Endothelial cell of umbilical vein (primary cell): ENCODE data around the gene OGFOD2. TPM values are rescaled to one million over a fixed set of nuclear protein-coding genes. Genes with fewer than 3 reads are reported as not detected.

Experiments used
- BruUV-seq: library from RNA; stranded (reverse); fragments of 400-500 nt; replicated peaks from 2 replicates; lab custom pipeline; 2021; lab: Mats Ljungman, UMichigan
- CTCF ChIA-PET: fragments of 300-600, 350-600 bp; sonication (Branson Sonifier 250); formaldehyde crosslinking; loops from one replicate; lab custom pipeline; 2021; ENCODE audit warnings: antibody characterized with exemption, inconsistent platforms; lab: Charles Lee
- POLR2A ChIA-PET: fragments of 300-600, 350-600 bp; sonication (Branson Sonifier 250); formaldehyde crosslinking; loops from one replicate; lab custom pipeline; 2021; ENCODE audit warnings: antibody characterized with exemption, inconsistent platforms; lab: Charles Lee
- DNase-seq: peaks from one replicate; pipeline ENCODE4 v3.0.0-alpha.2; 2011; ENCODE audit warnings: low read depth, low spot score
- FAIRE-seq: peaks from 2 replicates; lab custom pipeline; 2011; peaks lifted over from hg19 to GRCh38; lab: Jason Lieb, UNC
- H2AFZ ChIP-seq: 2 replicates; pipeline ENCODE4 v1.6.0; 2012; ENCODE audit warnings: low read depth, low read length, control low read depth, inconsistent platforms
- H3K27ac ChIP-seq: 2 replicates; pipeline ENCODE4 v1.5.1; 2011; ENCODE audit warnings: low read depth, mild to moderate bottlenecking, control low read depth, low read length, moderate library complexity; ENCODE audit not compliant: insufficient read depth
- H3K27me3 ChIP-seq, 2 experiments: 2 replicates each; pipeline versions ENCODE4 v1.6.0 to v1.6.1; 2011; ENCODE audit warnings: low read length in 2 of 2, mixed read lengths in 1 of 2; ENCODE audit not compliant: control insufficient read depth in 2 of 2, insufficient read depth in 2 of 2
- H3K36me3 ChIP-seq, 2 experiments: 2 replicates in 1 of 2; 3 replicates in 1 of 2; pipeline ENCODE4 v1.5.1; 2011; ENCODE audit warnings: low read length in 2 of 2, mild to moderate bottlenecking in 1 of 2, moderate library complexity in 1 of 2; ENCODE audit not compliant: control insufficient read depth in 2 of 2, insufficient read depth in 2 of 2; ENCODE audit errors: extremely low read depth in 1 of 2
- H3K4me1 ChIP-seq: 3 replicates; pipeline ENCODE4 v1.5.1; 2011; ENCODE audit warnings: mild to moderate bottlenecking, low read length; ENCODE audit not compliant: control insufficient read depth, insufficient read depth; ENCODE audit errors: extremely low read depth
- H3K4me2 ChIP-seq: 2 replicates; pipeline ENCODE4 v1.6.1; 2011; ENCODE audit warnings: low read length, control low read depth, mixed read lengths; ENCODE audit not compliant: insufficient read depth
- H3K4me3 ChIP-seq, 3 experiments: fragments of 200-600 bp in 1 of 3; sonication (generic), shearing (Covaris generic) in 1 of 3; replicated peaks in 1 of 3; 2 replicates each; pipeline ENCODE4 v1.5.1; 2011 to 2016; ENCODE audit warnings: control low read depth in 3 of 3, low read length in 3 of 3, mild to moderate bottlenecking in 2 of 3, inconsistent platforms in 1 of 3, low read depth in 1 of 3, moderate library complexity in 1 of 3; ENCODE audit not compliant: insufficient read depth in 1 of 3
- H3K79me2 ChIP-seq: 2 replicates; pipeline ENCODE4 v1.6.0; 2012; ENCODE audit warnings: low read length, inconsistent platforms; ENCODE audit not compliant: control insufficient read depth, insufficient read depth
- H3K9ac ChIP-seq: replicated peaks from 2 replicates; pipeline ENCODE3; 2011; ENCODE audit warnings: low read length, control low read depth; ENCODE audit not compliant: insufficient read depth; ENCODE audit errors: extremely low read depth
- H3K9me1 ChIP-seq: replicated peaks from 3 replicates; pipeline ENCODE4 v1.6.0; 2011; ENCODE audit warnings: mild to moderate bottlenecking, low read length; ENCODE audit not compliant: control insufficient read depth, insufficient read depth; ENCODE audit errors: extremely low read depth
- H3K9me3 ChIP-seq: replicated peaks from 2 replicates; pipeline ENCODE4 v1.5.1; 2012; ENCODE audit warnings: low read length, inconsistent platforms; ENCODE audit not compliant: control insufficient read depth, insufficient read depth
- H4K20me1 ChIP-seq: replicated peaks from 2 replicates; pipeline ENCODE3; 2011; ENCODE audit warnings: mild to moderate bottlenecking, low read length; ENCODE audit not compliant: control insufficient read depth, insufficient read depth; ENCODE audit errors: extremely low read depth
- CTCF ChIP-seq, 2 donors: IDR thresholded peaks; 1 replicate in 1 of 2; 2 replicates in 1 of 2; pipeline ENCODE4 v1.5.1; 2011; ENCODE audit warnings: low read length in 2 of 2, mild to moderate bottlenecking in 2 of 2, moderate library complexity in 2 of 2, control low read depth in 1 of 2, inconsistent platforms in 1 of 2, low read depth in 1 of 2; ENCODE audit not compliant: insufficient read depth in 1 of 2; ENCODE audit errors: extremely low read depth in 1 of 2
- EZH2 ChIP-seq: IDR thresholded peaks from 2 replicates; pipeline ENCODE4 v1.6.1; 2012; ENCODE audit warnings: borderline replicate concordance, low read depth, mild to moderate bottlenecking, moderate library complexity, low read length, inconsistent platforms; ENCODE audit not compliant: severe bottlenecking
- FOS ChIP-seq: IDR thresholded peaks from 2 replicates; pipeline ENCODE4 v1.6.1; 2011; ENCODE audit warnings: mild to moderate bottlenecking, low read length, moderate library complexity, borderline replicate concordance; ENCODE audit not compliant: insufficient read depth
- GATA2 ChIP-seq: IDR thresholded peaks from 2 replicates; pipeline ENCODE4 v1.7.0; 2011; ENCODE audit warnings: low read depth, mild to moderate bottlenecking, moderate library complexity, mixed read lengths, low read length; ENCODE audit not compliant: insufficient read length, insufficient read depth
- JUN ChIP-seq: IDR thresholded peaks from 2 replicates; pipeline ENCODE4 v1.6.1; 2011; ENCODE audit warnings: borderline replicate concordance, low read depth; ENCODE audit not compliant: insufficient read length, insufficient read depth
- MAX ChIP-seq: IDR thresholded peaks from 2 replicates; pipeline ENCODE4 v1.6.1; 2011; ENCODE audit not compliant: insufficient read depth, insufficient read length
- MYC ChIP-seq: IDR thresholded peaks from one replicate; pipeline ENCODE4 v1.6.1; 2011; ENCODE audit warnings: mild to moderate bottlenecking, low read depth, low read length
- POLR2A ChIP-seq: IDR thresholded peaks from 2 replicates; pipeline ENCODE4 v1.6.1; 2012; ENCODE audit warnings: low read depth, mild to moderate bottlenecking, control low read depth, low read length
- POLR2AphosphoS5 ChIP-seq: IDR thresholded peaks from 2 replicates; pipeline ENCODE4 v1.6.1; 2012; ENCODE audit warnings: low read depth, mild to moderate bottlenecking, control low read depth, low read length, moderate library complexity; ENCODE audit not compliant: insufficient read depth
- dilution Hi-C: fragments of 300-500 bp; cut with MboI; formaldehyde crosslinking; loops from one replicate; pipeline ENCODE4 v1.15.0; 2019; ENCODE audit warnings: low sequenced_read_pairs; ENCODE audit not compliant: extremely low pct_ligation_motif_present
- intact Hi-C: fragments of 100-400 bp; cut with micrococcal nuclease; formaldehyde crosslinking; loops from one replicate; pipeline ENCODE4 v1.10.0; 2022
- polyA plus RNA-seq, 4 experiments: library from polyadenylated mRNA; depleted of rRNA in 3 of 4; stranded (reverse) in 3 of 4; unstranded in 1 of 4; fragments of >200 nt; gene quantifications; 2 replicates each; pipeline versions ENCODE4 v1.2.1 to v1.2.3, GENCODE V29; 2011 to 2012; ENCODE audit warnings: missing spikeins in 1 of 4
- total RNA-seq: library from RNA; stranded (reverse); gene quantifications from 2 replicates; pipeline ENCODE4 v1.2.3, GENCODE V29; 2021

Gene OGFOD2
- total and polyA plus RNA-seq, 2 donors (not counting 3 experiments of a cell fraction or from before 2014, with no cell fraction given) = 16.8 to 24.1 TPM

GRCh38 chr12:122990961-122991622 lies 16.0 kb downstream of the OGFOD2 start:
- no peaks in the 10 kb centered on the region for H3K9me3 ChIP-seq
- H2AFZ ChIP-seq = no peak overlapping the region
- intact Hi-C loops (no loop called here), dilution Hi-C loops (no loop called here)
- ChIA-PET CTCF (no interaction called here), POLR2A (interaction anchor here (1.8 kb wide), 1 partner anchor 242 kb away, joined by 5 read pairs; the partner anchor contains the start of genes MPHOSPH9 and MTRFR)
- no peak for DNase-seq
- H3K9ac ChIP-seq = no peak overlapping the region
- H3K79me2 ChIP-seq = no peaks in the 10 kb centered on the region
- TF ChIP-seq CTCF (IDR thresholded peaks at IDR 0.05; ENCODE audit: extremely low read depth in 1 of 2, insufficient read depth in 1 of 2, low read depth in 1 of 2, low read length in 2 of 2) (no peak), FOS (no peak)
- no peak overlapping the region for H3K4me3 ChIP-seq
- no peaks in the 10 kb centered on the region for H3K27me3 ChIP-seq
- no peaks in the 10 kb centered on the region for H3K4me1 ChIP-seq
- no peak for FAIRE-seq
- H3K27ac ChIP-seq = no peak overlapping the region
- no TSS peak for BruUV-seq
- H3K36me3 ChIP-seq = peaks cover 0 to 3% of the 10 kb centered on the region in 2 experiments
- H4K20me1 ChIP-seq = no peaks in the 10 kb centered on the region
- H3K4me2 ChIP-seq = no peak overlapping the region
- no peaks in the 10 kb centered on the region for H3K9me1 ChIP-seq

GRCh38 chr12:122991623-122992275 lies 16.7 kb downstream of the OGFOD2 start:
- peaks cover 0 to 3% of the 10 kb centered on the region in 2 experiments for H3K36me3 ChIP-seq
- ChIA-PET POLR2A (no interaction called here), CTCF (no interaction called here)
- H3K9me1 ChIP-seq = no peaks in the 10 kb centered on the region
- no peak overlapping the region for H2AFZ ChIP-seq
- intact Hi-C loops (no loop called here), dilution Hi-C loops (no loop called here)
- no peaks in the 10 kb centered on the region for H3K9me3 ChIP-seq
- H3K27ac ChIP-seq = no peak overlapping the region
- H3K79me2 ChIP-seq = no peaks in the 10 kb centered on the region
- DNase-seq (no peak), FAIRE-seq (no peak)
- BruUV-seq = no TSS peak
- H3K27me3 ChIP-seq = no peaks in the 10 kb centered on the region
- H3K4me3 ChIP-seq = no peak overlapping the region
- no peaks in the 10 kb centered on the region for H4K20me1 ChIP-seq
- no peak overlapping the region for H3K9ac ChIP-seq
- H3K4me1 ChIP-seq = no peaks in the 10 kb centered on the region
- no peak overlapping the region for H3K4me2 ChIP-seq
- TF ChIP-seq EZH2 = no peak
- TF ChIP-seq FOS = no peak
- no peak for TF ChIP-seq JUN
- no peak for TF ChIP-seq CTCF (IDR thresholded peaks at IDR 0.05; ENCODE audit: extremely low read depth in 1 of 2, insufficient read depth in 1 of 2, low read depth in 1 of 2, low read length in 2 of 2)
- TF ChIP-seq POLR2AphosphoS5 = no peak
- no peak for TF ChIP-seq GATA2
- no peak for TF ChIP-seq POLR2A
- TF ChIP-seq MAX = no peak
- TF ChIP-seq MYC = no peak
